HepG2 (cell line): ENCODE results near the gene TMEFF2. TPM values are rescaled to one million over a fixed set of nuclear protein-coding genes. Genes with fewer than 3 reads are reported as not detected.

ENCODE experiments used
- ATAC-seq: fragments of 200-7000 bp; cut with Tn5 transposase; 3 replicates; pipeline ENCODE4 v1.9.1; 2020; ENCODE audit warnings: mild to moderate bottlenecking, moderate library complexity
- BruUV-seq: library from RNA; stranded (reverse); fragments of 400-500 nt; replicated peaks from 2 replicates; lab custom pipeline; 2021; lab: Mats Ljungman, UMichigan
- CTCF ChIA-PET: fragments of 300-600 bp; formaldehyde crosslinking; extraction: SDS; loops from one replicate; lab custom pipeline; 2021; ENCODE audit warnings: low total read pairs, inconsistent platforms, low intra/inter-chr PET ratio; lab: Yijun Ruan, JAX
- POLR2A ChIA-PET: fragments of 350-600 bp; sonication (Branson Sonifier 250); formaldehyde crosslinking; loops from one replicate; lab custom pipeline; 2020; ENCODE audit warnings: antibody characterized with exemption, inconsistent platforms; lab: Yijun Ruan, JAX
- DNase-seq: peaks from one replicate; pipeline ENCODE4 v3.0.0-alpha.2; 2015; ENCODE audit warnings: low spot score
- FAIRE-seq: peaks from 3 replicates; lab custom pipeline; 2011; peaks lifted over from hg19 to GRCh38; lab: Jason Lieb, UNC
- H2AFZ ChIP-seq: one replicate; pipeline ENCODE4 v1.6.1; 2011; ENCODE audit warnings: low read length, inconsistent platforms
- H3K27ac ChIP-seq: fragments of 300-600 bp; 3 replicates; pipeline ENCODE4 v1.8.0; 2011; ENCODE audit warnings: mixed run types, mild to moderate bottlenecking, mixed read lengths, low read length, inconsistent platforms; ENCODE audit not compliant: insufficient read depth; ENCODE audit errors: extremely low read length
- H3K27me3 ChIP-seq, 2 experiments: fragments of 200-600 bp in 1 of 2; 2 replicates in 1 of 2; 3 replicates in 1 of 2; pipeline versions ENCODE4 v1.6.0 to v1.8.0; 2011; ENCODE audit warnings: low read length in 2 of 2, mild to moderate bottlenecking in 2 of 2, moderate library complexity in 2 of 2, inconsistent platforms in 1 of 2; ENCODE audit not compliant: insufficient read depth in 2 of 2, control insufficient read depth in 1 of 2
- H3K36me3 ChIP-seq, 2 experiments: fragments of 200-600 bp in 1 of 2; replicated peaks in 1 of 2; 2 replicates in 1 of 2; 3 replicates in 1 of 2; pipeline versions ENCODE4 v1.5.1 to v1.8.0; 2011; ENCODE audit warnings: low read length in 2 of 2, inconsistent platforms in 1 of 2; ENCODE audit not compliant: insufficient read depth in 2 of 2, control insufficient read depth in 1 of 2
- H3K4me1 ChIP-seq: 2 replicates; pipeline ENCODE4 v1.5.1; 2012; ENCODE audit warnings: low read length, inconsistent platforms; ENCODE audit not compliant: insufficient read depth
- H3K4me2 ChIP-seq: 2 replicates; pipeline ENCODE4 v1.6.0; 2011; ENCODE audit warnings: low read depth, low read length, inconsistent platforms
- H3K4me3 ChIP-seq, 3 experiments: fragments of 200-600 bp in 1 of 3; sonication (generic), shearing (Covaris generic) in 1 of 3; replicated peaks in 1 of 3; 2 replicates each; pipeline ENCODE4 v1.5.1; 2011 to 2016; ENCODE audit warnings: low read length in 3 of 3, inconsistent platforms in 2 of 3, low read depth in 2 of 3, mild to moderate bottlenecking in 2 of 3, control low read depth in 1 of 3, mixed read lengths in 1 of 3; ENCODE audit not compliant: insufficient read depth in 1 of 3
- H3K79me2 ChIP-seq: one replicate; pipeline ENCODE4 v1.6.1; 2011; ENCODE audit warnings: low read length, inconsistent platforms; ENCODE audit not compliant: insufficient read depth
- H3K9ac ChIP-seq: 2 replicates; pipeline ENCODE4 v1.6.0; 2011; ENCODE audit warnings: mild to moderate bottlenecking, low read depth, low read length, inconsistent platforms; ENCODE audit not compliant: insufficient read depth
- H3K9me3 ChIP-seq: 2 replicates; pipeline ENCODE4 v1.5.1; 2012; ENCODE audit warnings: mild to moderate bottlenecking, low read length
- H4K20me1 ChIP-seq: 2 replicates; pipeline ENCODE4 v1.6.0; 2011; ENCODE audit warnings: inconsistent platforms, mild to moderate bottlenecking, low read length, moderate library complexity; ENCODE audit not compliant: insufficient read depth
- CREB1 ChIP-seq, 2 experiments: fragments of 450-650 bp in 1 of 2; IDR thresholded peaks; 2 replicates each; pipeline ENCODE4 v1.6.1; 2016 to 2017; ENCODE audit warnings: control low read depth in 1 of 2, mild to moderate bottlenecking in 1 of 2, missing compliant biosample characterization in 1 of 2, missing genetic modification characterization in 1 of 2
- GABPB1 ChIP-seq: IDR thresholded peaks from 2 replicates; pipeline ENCODE4 v1.6.1; 2016; ENCODE audit warnings: mild to moderate bottlenecking, missing genetic modification reagents, moderate library complexity, missing compliant biosample characterization
- PHF5A ChIP-seq: IDR thresholded peaks from one replicate; pipeline ENCODE4 v1.6.1; 2018; ENCODE audit warnings: low read depth, missing genetic modification reagents; ENCODE audit not compliant: unreplicated experiment
- POLR2AphosphoS2 ChIP-seq: IDR thresholded peaks from 2 replicates; pipeline ENCODE4 v1.6.1; 2011; ENCODE audit warnings: low read depth, low read length, improper control_type of control experiment
- RELA ChIP-seq: sonication (generic); formaldehyde crosslinking; IDR thresholded peaks from 2 replicates; pipeline ENCODE4 v1.4.0; 2020; ENCODE audit warnings: missing genetic modification reagents
- RFX3 ChIP-seq: IDR thresholded peaks from 2 replicates; pipeline ENCODE4 v1.6.1; 2016; ENCODE audit warnings: missing biosample characterization, missing genetic modification reagents
- SNAPC5 ChIP-seq: sonication (generic); formaldehyde crosslinking; IDR thresholded peaks from 2 replicates; pipeline ENCODE4 v1.8.1; 2023; ENCODE audit warnings: mild to moderate bottlenecking, missing genetic modification reagents, borderline replicate concordance
- TAF15 ChIP-seq: fragments of 200-400 bp; formaldehyde crosslinking; IDR thresholded peaks from one replicate; pipeline ENCODE4 v1.6.1; 2018; ENCODE audit warnings: mild to moderate bottlenecking, low read depth, low read length; ENCODE audit not compliant: poor library complexity, severe bottlenecking
- THYN1 ChIP-seq: sonication (generic); formaldehyde crosslinking; IDR thresholded peaks from 2 replicates; pipeline ENCODE4 v1.8.1; 2023; ENCODE audit warnings: low read depth, mild to moderate bottlenecking, moderate library complexity, missing genetic modification reagents, borderline replicate concordance
- ZBTB37 ChIP-seq: sonication (generic); formaldehyde crosslinking; IDR thresholded peaks from 2 replicates; pipeline ENCODE4 v1.4.0; 2020; ENCODE audit warnings: mild to moderate bottlenecking, missing genetic modification reagents
- ZFX ChIP-seq: sonication (generic); formaldehyde crosslinking; IDR thresholded peaks from 2 replicates; pipeline ENCODE4 v1.4.0; 2020; ENCODE audit warnings: mild to moderate bottlenecking, low read depth, missing genetic modification reagents, moderate library complexity
- ZKSCAN8 ChIP-seq: IDR thresholded peaks from 2 replicates; pipeline ENCODE4 v1.6.1; 2016; ENCODE audit warnings: borderline replicate concordance, missing genetic modification reagents, missing compliant biosample characterization
- ZNF331 ChIP-seq: sonication (generic); formaldehyde crosslinking; IDR thresholded peaks from 2 replicates; pipeline ENCODE4 v1.4.0; 2020; ENCODE audit warnings: missing genetic modification reagents
- ZNF382 ChIP-seq: sonication (generic); formaldehyde crosslinking; IDR thresholded peaks from 2 replicates; pipeline ENCODE4 v1.5.0; 2020; ENCODE audit warnings: missing genetic modification reagents, mild to moderate bottlenecking, borderline replicate concordance
- ZNF451 ChIP-seq: sonication (generic); formaldehyde crosslinking; IDR thresholded peaks from 2 replicates; pipeline ENCODE4 v1.5.0; 2020; ENCODE audit warnings: mild to moderate bottlenecking, missing genetic modification reagents
- ZNF558 ChIP-seq: sonication (generic); formaldehyde crosslinking; IDR thresholded peaks from 2 replicates; pipeline ENCODE4 v1.9.0; 2022; ENCODE audit warnings: mild to moderate bottlenecking, missing genetic modification reagents, borderline replicate concordance
- ZNF605 ChIP-seq: sonication (generic); formaldehyde crosslinking; IDR thresholded peaks from 2 replicates; pipeline ENCODE4 v1.8.0; 2022; ENCODE audit warnings: mild to moderate bottlenecking, missing genetic modification reagents
- ZNF709 ChIP-seq: sonication (generic); formaldehyde crosslinking; IDR thresholded peaks from 2 replicates; pipeline ENCODE4 v1.5.0; 2020; ENCODE audit warnings: mild to moderate bottlenecking, missing genetic modification reagents
- ZNF749 ChIP-seq: sonication (generic); formaldehyde crosslinking; IDR thresholded peaks from 2 replicates; pipeline ENCODE4 v1.8.0; 2022; ENCODE audit warnings: mild to moderate bottlenecking, missing genetic modification reagents, moderate library complexity, borderline replicate concordance
- ZNF792 ChIP-seq: IDR thresholded peaks from 2 replicates; pipeline ENCODE4 v1.6.1; 2016
- WGBS: methylation state at CpG from one replicate; pipeline ENCODE4 v1.1.6; 2017; ENCODE audit warnings: low lambda C conversion rate; 5-methylcytosine and 5-hydroxymethylcytosine counted together
- in situ Hi-C: cut with HindIII; loops from 2 replicates; pipeline ENCODE4 v1.10.0; 2017; ENCODE audit warnings: low pct_unique_long_range_greater_than_20kb; ENCODE audit not compliant: extremely low pct_ligation_motif_present
- intact Hi-C: fragments of 100-400 bp; cut with micrococcal nuclease; formaldehyde crosslinking; loops from one replicate; pipeline ENCODE4 v1.10.0; 2022; ENCODE audit not compliant: unreplicated experiment
- polyA plus RNA-seq, 8 experiments: library from polyadenylated mRNA; depleted of rRNA in 3 of 8; stranded (reverse) in 7 of 8; unstranded in 1 of 8; fragments of >200 nt; fragmentation: Illumina TruSeq in 4 of 8; extraction: Trizol in 4 of 8; gene quantifications; 2 replicates each; pipeline versions ENCODE4 v1.2.1 to v1.2.3, GENCODE V29; 2011 to 2016; ENCODE audit warnings: low read depth in 4 of 8, missing spikeins in 1 of 8, mixed read lengths in 1 of 8; ENCODE audit not compliant: insufficient read depth in 1 of 8
- total RNA-seq, 5 experiments: library from RNA; depleted of rRNA; stranded (reverse); fragments of >200 nt; fragmentation: Illumina TruSeq; extraction: Trizol; gene quantifications; 2 replicates each; pipeline ENCODE4 v1.2.3, GENCODE V29; 2016; ENCODE audit warnings: low read depth in 1 of 5

The TMEFF2 gene
- total and polyA plus RNA-seq, 2 of the 13 experiments (the other 11 are each of a cell fraction or from before 2014, with no cell fraction given), result not detected

GRCh38 chr2:192067631-192068030, 127.1 kb downstream of the TMEFF2 start:
- BruUV-seq, result no TSS peak
- ChIA-PET POLR2A (no interaction called here), CTCF (no interaction called here)
- no peak for TF ChIP-seq PHF5A (CRISPR knock-in tag)
- TF ChIP-seq ZNF331 (CRISPR knock-in tag), result no peak
- TF ChIP-seq ZNF451 (CRISPR knock-in tag), result no peak
- TF ChIP-seq RFX3 (CRISPR knock-in tag), result no peak
- Histone ChIP-seq H3K9ac (no peak overlapping the region), H3K36me3 (no peaks in the 10 kb centered on the region), H3K4me3 (no peak overlapping the region), H3K27ac (no peak overlapping the region), H3K4me1 (peaks cover 43% of the 10 kb centered on the region), H3K79me2 (no peaks in the 10 kb centered on the region), H3K4me2 (no peak overlapping the region), H3K9me3 (no peaks in the 10 kb centered on the region), H2AFZ (no peak overlapping the region), H3K27me3 (no peaks in the 10 kb centered on the region), H4K20me1 (no peaks in the 10 kb centered on the region)
- WGBS, result 7% methylated on average over 1 of the region's 1 CpG
- in situ Hi-C loops, result no loop called here
- intact Hi-C loops, result no loop called here
- DNase-seq (no peak), ATAC-seq (no peak), FAIRE-seq (no peak)

GRCh38 chr2:192064459-192064858, 130.3 kb downstream of the TMEFF2 start:
- no TSS peak for BruUV-seq
- Histone ChIP-seq H3K9ac (no peak overlapping the region), H4K20me1 (no peaks in the 10 kb centered on the region), H3K4me1 (peaks cover 21% of the 10 kb centered on the region), H3K27me3 (no peaks in the 10 kb centered on the region), H3K4me3 (no peak overlapping the region), H3K27ac (no peak overlapping the region), H3K79me2 (no peaks in the 10 kb centered on the region), H2AFZ (no peak overlapping the region), H3K4me2 (no peak overlapping the region), H3K9me3 (no peaks in the 10 kb centered on the region), H3K36me3 (no peaks in the 10 kb centered on the region)
- intact Hi-C loops (no loop called here), in situ Hi-C loops (no loop called here)
- FAIRE-seq, result no peak
- CTCF ChIA-PET, result no interaction called here
- WGBS, result 58% methylated on average over 2 of the region's 2 CpGs
- no peak for ATAC-seq
- no peak for DNase-seq
- POLR2A ChIA-PET, result no interaction called here
- no peak for TF ChIP-seq ZNF382 (CRISPR knock-in tag)
- no peak for TF ChIP-seq ZNF558 (CRISPR knock-in tag)
- TF ChIP-seq ZNF709 (CRISPR knock-in tag), result no peak
- no peak for TF ChIP-seq GABPB1 (CRISPR knock-in tag)
- TF ChIP-seq THYN1 (CRISPR knock-in tag), result no peak
- TF ChIP-seq ZFX, result no peak
- TF ChIP-seq POLR2AphosphoS2, result no peak
- no peak for TF ChIP-seq ZKSCAN8 (CRISPR knock-in tag)
- TF ChIP-seq SNAPC5 (CRISPR knock-in tag), result no peak
- no peak for TF ChIP-seq ZBTB37
- no peak for TF ChIP-seq ZNF749 (CRISPR knock-in tag)
- no peak for TF ChIP-seq CREB1 (IDR thresholded peaks at IDR 0.05)
- no peak for TF ChIP-seq CREB1 (CRISPR knock-in tag; IDR thresholded peaks at IDR 0.05)
- no peak for TF ChIP-seq ZNF792 (CRISPR knock-in tag)
- no peak for TF ChIP-seq TAF15
- no peak for TF ChIP-seq RELA (CRISPR knock-in tag)
- TF ChIP-seq ZNF605, result no peak
